Cardiac muscle cell (in vitro differentiated cells and primary cell): Measurements from ENCODE around the gene OR8B8. TPM values are rescaled to one million over a fixed set of nuclear protein-coding genes. Genes with fewer than 3 reads are reported as not detected.
A peak's percentile ranks its signal among the peaks of the same experiment; 100 is the strongest.
"Not testable (repeated sequence)": the region's sequence is repeated elsewhere in the genome, so short reads cannot be mapped to it uniquely, and the experiment has no call there.

ENCODE experiments used
- DNase-seq, 2 donors: peaks; one replicate each; pipeline versions ENCODE4 v3.0.0 to v3.0.0-alpha.2; 2010 to 2017; ENCODE audit warnings: low read depth in 1 of 2, low spot score in 1 of 2
- H3K27ac ChIP-seq: fragments of 200-600 bp; sonication (generic); 2 replicates; pipeline ENCODE4 v1.5.1; 2016
- H3K27me3 ChIP-seq: fragments of 200-600 bp; sonication (generic); 2 replicates; pipeline ENCODE4 v1.6.0; 2016; ENCODE audit warnings: control low read depth
- H3K36me3 ChIP-seq: fragments of 200-600 bp; sonication (generic); 2 replicates; pipeline ENCODE4 v1.5.1; 2016; ENCODE audit warnings: control low read depth
- H3K4me1 ChIP-seq: fragments of 200-600 bp; sonication (generic); 2 replicates; pipeline ENCODE4 v1.8.1; 2017; ENCODE audit warnings: low read depth, mild to moderate bottlenecking, mixed run types
- H3K4me3 ChIP-seq: fragments of 200-600 bp; sonication (generic); 2 replicates; pipeline ENCODE4 v1.5.1; 2016; ENCODE audit warnings: mild to moderate bottlenecking
- H3K9me3 ChIP-seq: fragments of 200-600 bp; sonication (generic); 2 replicates; pipeline ENCODE4 v1.5.1; 2017; ENCODE audit warnings: low read depth, mild to moderate bottlenecking, control low read depth
- polyA plus RNA-seq: library from polyadenylated mRNA; unstranded; fragments of >200 nt; fragmentation: Nextera tagmentation; extraction: Ambion mirVana; gene quantifications from 2 replicates; pipeline ENCODE4 v1.2.1, GENCODE V29; 2016
- total RNA-seq: library from RNA; depleted of rRNA; stranded (reverse); fragments of >200 nt; gene quantifications from 2 replicates; pipeline ENCODE4 v1.2.3, GENCODE V29; 2016
- TF ChIP-seq, protein P1 (sequence below): IDR thresholded peaks from 2 replicates; pipeline ENCODE4 v1.5.1; 2012; ENCODE audit warnings: low read depth, mild to moderate bottlenecking, low read length

The OR8B8 gene
- total and polyA plus RNA-seq, 2 experiments from 2014 or later, result not detected

DNA sequence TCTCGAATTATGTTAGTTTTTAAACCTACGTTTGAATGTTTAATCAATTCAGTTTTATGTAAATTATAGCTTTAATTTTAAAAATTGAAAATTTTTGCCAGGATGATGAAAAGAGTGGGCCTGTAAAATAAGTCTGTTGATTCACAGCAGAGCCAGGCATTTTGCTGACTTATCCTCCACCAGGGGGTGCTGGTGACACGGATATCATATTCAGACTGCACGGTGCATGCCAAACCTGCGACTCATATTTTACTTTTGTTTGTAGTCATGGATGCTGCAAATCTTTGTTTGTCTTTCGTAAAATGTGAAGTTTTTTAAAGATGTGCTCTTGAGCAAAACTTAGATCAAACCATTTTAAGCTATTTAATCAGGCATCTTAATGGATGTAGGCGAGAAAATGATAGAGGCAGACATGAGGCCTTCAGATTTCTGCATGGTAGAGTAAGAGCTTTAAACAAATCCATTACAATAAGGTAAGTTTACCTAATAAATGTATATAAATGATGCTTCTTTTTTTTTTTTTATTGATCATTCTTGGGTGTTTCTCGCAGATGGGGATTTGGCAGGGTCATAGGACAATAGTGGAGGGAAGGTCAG is 43.1 kb downstream of the OR8B8 start:
- no peaks in the 10 kb centered on the region for H3K4me1 ChIP-seq
- peak; percentile 62 to 93 for DNase-seq
- H3K27me3 ChIP-seq, result no peaks in the 10 kb centered on the region
- H3K4me3 ChIP-seq, result no peak overlapping the region
- TF ChIP-seq, protein P1, sequence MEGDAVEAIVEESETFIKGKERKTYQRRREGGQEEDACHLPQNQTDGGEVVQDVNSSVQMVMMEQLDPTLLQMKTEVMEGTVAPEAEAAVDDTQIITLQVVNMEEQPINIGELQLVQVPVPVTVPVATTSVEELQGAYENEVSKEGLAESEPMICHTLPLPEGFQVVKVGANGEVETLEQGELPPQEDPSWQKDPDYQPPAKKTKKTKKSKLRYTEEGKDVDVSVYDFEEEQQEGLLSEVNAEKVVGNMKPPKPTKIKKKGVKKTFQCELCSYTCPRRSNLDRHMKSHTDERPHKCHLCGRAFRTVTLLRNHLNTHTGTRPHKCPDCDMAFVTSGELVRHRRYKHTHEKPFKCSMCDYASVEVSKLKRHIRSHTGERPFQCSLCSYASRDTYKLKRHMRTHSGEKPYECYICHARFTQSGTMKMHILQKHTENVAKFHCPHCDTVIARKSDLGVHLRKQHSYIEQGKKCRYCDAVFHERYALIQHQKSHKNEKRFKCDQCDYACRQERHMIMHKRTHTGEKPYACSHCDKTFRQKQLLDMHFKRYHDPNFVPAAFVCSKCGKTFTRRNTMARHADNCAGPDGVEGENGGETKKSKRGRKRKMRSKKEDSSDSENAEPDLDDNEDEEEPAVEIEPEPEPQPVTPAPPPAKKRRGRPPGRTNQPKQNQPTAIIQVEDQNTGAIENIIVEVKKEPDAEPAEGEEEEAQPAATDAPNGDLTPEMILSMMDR, result peak; percentile 89
- H3K27ac ChIP-seq, result no peak overlapping the region
- H3K36me3 ChIP-seq, result no peaks in the 10 kb centered on the region
- no peaks in the 10 kb centered on the region for H3K9me3 ChIP-seq

DNA sequence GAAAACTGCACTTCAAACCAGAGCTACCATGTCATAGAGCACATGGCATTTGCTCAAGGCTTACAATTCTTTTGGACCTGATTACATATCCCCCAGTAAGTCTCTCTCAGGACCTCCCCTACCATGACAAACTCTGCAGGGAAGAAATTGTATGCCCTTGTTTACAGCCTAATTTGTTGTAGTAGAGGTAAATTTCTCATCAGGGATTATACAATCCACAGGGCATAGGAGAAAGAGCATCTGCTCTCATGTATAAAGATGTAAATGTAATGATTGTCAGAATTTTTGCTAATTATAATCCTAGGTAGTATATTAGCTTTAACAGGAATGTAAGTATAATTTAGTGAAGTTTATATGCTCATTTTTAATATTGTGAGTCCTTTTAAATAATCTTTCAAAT is 46.6 kb downstream of the OR8B8 start, which contains the start of gene OR8B3:
Gene OR8B3, minus strand, starts transcription at position 101 of the 400 bp plus-strand sequence. CDS start 1,673 bp downstream, outside the sequence.
- H3K27ac ChIP-seq, result no peak within 1 kb of the TSS

DNA sequence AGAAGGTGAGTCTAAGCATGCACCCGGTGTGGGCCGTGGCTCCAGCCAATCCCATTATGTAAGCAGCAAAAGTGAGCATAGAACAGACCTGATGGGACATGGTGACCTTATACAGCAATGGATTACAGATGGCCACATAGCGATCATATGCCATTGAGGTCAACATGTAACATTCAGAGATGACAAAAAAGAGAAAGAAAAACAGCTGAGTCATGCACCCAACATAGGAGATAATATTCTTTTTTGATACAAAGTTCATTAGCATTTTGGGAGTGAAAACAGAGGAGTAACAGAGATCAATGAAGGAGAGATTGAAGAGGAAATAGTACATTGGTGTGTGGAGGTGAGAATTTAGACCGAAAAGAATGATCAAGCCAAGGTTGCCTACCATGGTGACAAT is 48.6 kb downstream of the OR8B8 start:
- not testable (repeated sequence) for H3K9me3 ChIP-seq, H3K36me3 ChIP-seq, H3K27me3 ChIP-seq, H3K4me1 ChIP-seq, H3K4me3 ChIP-seq, DNase-seq, H3K27ac ChIP-seq

More for the DNA sequence above, 46.6 kb downstream of the OR8B8 start, which contains the start of gene OR8B3:
- H3K4me1 ChIP-seq, result no peaks in the 10 kb centered on the region
- no peaks in the 10 kb centered on the region for H3K9me3 ChIP-seq
- no peaks in the 10 kb centered on the region for H3K36me3 ChIP-seq
- H3K4me3 ChIP-seq, result no peak within 1 kb of the TSS
- no peak for DNase-seq
- no peaks in the 10 kb centered on the region for H3K27me3 ChIP-seq
- TF ChIP-seq, protein P1, result no peak

DNA sequence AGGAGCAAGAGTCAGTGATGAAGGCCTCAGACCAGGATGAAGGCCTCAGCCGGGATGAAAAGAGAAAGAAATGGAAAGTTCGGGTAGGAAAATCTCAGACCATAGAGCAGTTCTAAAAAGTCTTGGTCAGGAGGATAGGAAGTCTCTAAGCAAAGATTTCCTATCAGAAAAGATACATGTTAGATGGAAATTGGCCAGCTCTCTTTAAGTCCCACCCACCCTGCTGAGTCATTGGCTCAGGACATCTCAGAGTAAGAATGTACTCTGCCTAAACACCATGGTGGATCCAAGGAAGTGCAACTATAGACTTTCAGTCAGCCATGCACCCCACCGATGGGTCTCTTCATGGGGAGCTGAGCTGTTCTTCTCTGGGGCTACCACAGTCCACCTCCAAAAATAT is 51.1 kb downstream of the OR8B8 start:
- no peaks in the 10 kb centered on the region for H3K27me3 ChIP-seq
- no peaks in the 10 kb centered on the region for H3K36me3 ChIP-seq
- H3K4me1 ChIP-seq, result no peaks in the 10 kb centered on the region
- TF ChIP-seq, protein P1, result no peak
- no peak overlapping the region for H3K27ac ChIP-seq
- H3K9me3 ChIP-seq, result no peaks in the 10 kb centered on the region
- DNase-seq, result peak in 1 of 2 donors; percentile 13
- no peak overlapping the region for H3K4me3 ChIP-seq

Other genes with a start within 250 kb of the OR8B8 start
- gene OR8G1, start 204.6 kb downstream of the OR8B8 start, total RNA-seq, result not detected in 2 replicates
- not detected in 2 replicates for gene OR8G1, start 204.6 kb downstream of the OR8B8 start, polyA plus RNA-seq
- gene OR8G5, start 189.3 kb downstream of the OR8B8 start, total RNA-seq, result not detected in 2 replicates
- not detected in 2 replicates for gene OR8G5, start 189.3 kb downstream of the OR8B8 start, polyA plus RNA-seq
- not detected in 2 replicates for gene OR8D1, start 131.7 kb downstream of the OR8B8 start, total RNA-seq
- not detected in 2 replicates for gene OR8D1, start 131.7 kb downstream of the OR8B8 start, polyA plus RNA-seq
- gene OR8D2, start 125.5 kb downstream of the OR8B8 start, total RNA-seq, result not detected in 2 replicates
- gene OR8D2, start 125.5 kb downstream of the OR8B8 start, polyA plus RNA-seq, result not detected in 2 replicates
- not detected in 2 replicates for gene OR8B2, start 61.2 kb downstream of the OR8B8 start, total RNA-seq
- not detected in 2 replicates for gene OR8B2, start 61.2 kb downstream of the OR8B8 start, polyA plus RNA-seq
- not detected in 2 replicates for gene OR8B3, start 46.7 kb downstream of the OR8B8 start, total RNA-seq
- not detected in 2 replicates for gene OR8B3, start 46.7 kb downstream of the OR8B8 start, polyA plus RNA-seq
- gene OR8B4, start 20.8 kb downstream of the OR8B8 start, total RNA-seq, result not detected in 2 replicates
- gene OR8B4, start 20.8 kb downstream of the OR8B8 start, polyA plus RNA-seq, result not detected in 2 replicates
- gene OR8B12, start 98.0 kb upstream of the OR8B8 start, total RNA-seq, result not detected in 2 replicates
- gene OR8B12, start 98.0 kb upstream of the OR8B8 start, polyA plus RNA-seq, result not detected in 2 replicates
- not detected in 2 replicates for gene OR8A1, start 124.3 kb upstream of the OR8B8 start, total RNA-seq
- not detected in 2 replicates for gene OR8A1, start 124.3 kb upstream of the OR8B8 start, polyA plus RNA-seq
- not detected in 2 replicates for gene PANX3, start 165.7 kb upstream of the OR8B8 start, total RNA-seq
- not detected in 2 replicates for gene PANX3, start 165.7 kb upstream of the OR8B8 start, polyA plus RNA-seq
- 16.9 and 31.5 TPM in 2 replicates for gene TBRG1, start 177.2 kb upstream of the OR8B8 start, total RNA-seq
- 22.9 and 29.1 TPM in 2 replicates for gene TBRG1, start 177.2 kb upstream of the OR8B8 start, polyA plus RNA-seq
- gene SIAE, start 228.0 kb upstream of the OR8B8 start, total RNA-seq, result 7.9 and 8.3 TPM in 2 replicates
- 5.7 and 13.2 TPM in 2 replicates for gene SIAE, start 228.0 kb upstream of the OR8B8 start, polyA plus RNA-seq
- gene SPA17, start 228.2 kb upstream of the OR8B8 start, total RNA-seq, result 5.3 and 9.3 TPM in 2 replicates
- gene SPA17, start 228.2 kb upstream of the OR8B8 start, polyA plus RNA-seq, result 13.2 and 14.3 TPM in 2 replicates